Thoracic aorta (tissue), 2 donors: ENCODE data around the gene BTBD2. TPM values are rescaled to one million over a fixed set of nuclear protein-coding genes. Genes with fewer than 3 reads are reported as not detected.
"Not testable (repeated sequence)": the region's sequence is repeated elsewhere in the genome, so short reads cannot be mapped to it uniquely, and the experiment has no call there.

Experiments used
- ATAC-seq: fragments of 150-250 bp; one replicate; pipeline ENCODE4 v1.8.0; 2017; ENCODE audit warnings: low read depth; ENCODE audit not compliant: insufficient number of reproducible peaks, low FRiP score
- DNase-seq: peaks from one replicate; pipeline ENCODE4 v3.0.0-alpha.2; 2020; ENCODE audit warnings: low spot score
- H3K27ac ChIP-seq, 2 donors: fragments of 200-600 bp; sonication (generic); 1 replicate in 1 of 2; 2 replicates in 1 of 2; pipeline ENCODE4 v1.5.1; 2016; ENCODE audit warnings: mild to moderate bottlenecking in 2 of 2, moderate library complexity in 2 of 2
- H3K27me3 ChIP-seq: fragments of 200-600 bp; sonication (generic); replicated peaks from 2 replicates; pipeline ENCODE4 v1.6.0; 2016; ENCODE audit warnings: mild to moderate bottlenecking; ENCODE audit not compliant: insufficient read depth
- H3K36me3 ChIP-seq: fragments of 200-600 bp; sonication (generic); one replicate; pipeline ENCODE4 v1.5.1; 2016
- H3K4me1 ChIP-seq, 2 donors: fragments of 200-600 bp; sonication (generic); 1 replicate in 1 of 2; 2 replicates in 1 of 2; pipeline versions ENCODE4 v1.5.1 to v1.6.0; 2016; ENCODE audit warnings: low read depth in 2 of 2, mild to moderate bottlenecking in 1 of 2; ENCODE audit not compliant: control insufficient read depth in 1 of 2
- H3K4me3 ChIP-seq: fragments of 200-600 bp; sonication (generic); 2 replicates; pipeline ENCODE4 v1.5.1; 2016; ENCODE audit warnings: mild to moderate bottlenecking
- H3K9me3 ChIP-seq: fragments of 200-600 bp; sonication (generic); 2 replicates; pipeline ENCODE4 v1.5.1; 2016
- CTCF ChIP-seq: fragments of 200-600 bp; sonication (generic); IDR thresholded peaks from one replicate; pipeline ENCODE4 v1.5.1; 2019; ENCODE audit warnings: antibody characterized with exemption
- total RNA-seq, 2 donors: library from RNA; depleted of rRNA; stranded (reverse); fragments of >200 nt; gene quantifications; one replicate each; pipeline versions ENCODE4 v1.1.0 to v1.2.3, GENCODE V29; 2016

Gene BTBD2
- total RNA-seq, 2 donors from 2014 or later = 43.2 to 107 TPM

GRCh38 chr19:1989513-1990229 is 25.8 kb downstream of the BTBD2 start:
- Histone ChIP-seq H3K36me3 (peaks cover 56% of the 10 kb centered on the region), H3K9me3 (no peaks in the 10 kb centered on the region), H3K27me3 (no peaks in the 10 kb centered on the region), H3K4me3 (no peak overlapping the region), H3K4me1 (no peaks in the 10 kb centered on the region), H3K27ac (no peak overlapping the region)
- DNase-seq = no peak
- TF ChIP-seq CTCF = no peak
- no peak for ATAC-seq

- ATAC-seq, H3K9me3 ChIP-seq, DNase-seq, H3K4me1 ChIP-seq, H3K27ac ChIP-seq, H3K4me3 ChIP-seq, H3K27me3 ChIP-seq: not testable (repeated sequence)
- peaks cover 61% of the 10 kb centered on the region for H3K36me3 ChIP-seq
These were observed 27.1 kb downstream of the BTBD2 start for GRCh38 chr19:1988464-1988863.

GRCh38 chr19:1987197-1988187 is 28.0 kb downstream of the BTBD2 start:
- H3K27ac ChIP-seq = no peak overlapping the region
- no peak overlapping the region for H3K4me3 ChIP-seq
- peaks cover 57% of the 10 kb centered on the region for H3K36me3 ChIP-seq
- ATAC-seq (no peak), DNase-seq (no peak)
- H3K9me3 ChIP-seq = no peaks in the 10 kb centered on the region
- H3K27me3 ChIP-seq = no peaks in the 10 kb centered on the region
- no peak for TF ChIP-seq CTCF
- no peaks in the 10 kb centered on the region for H3K4me1 ChIP-seq

GRCh38 chr19:1986357-1987162 is 29.0 kb downstream of the BTBD2 start:
- DNase-seq (no peak), ATAC-seq (no peak)
- no peak overlapping the region for H3K4me3 ChIP-seq
- no peak for TF ChIP-seq CTCF
- H3K9me3 ChIP-seq = no peaks in the 10 kb centered on the region
- peaks cover 61% of the 10 kb centered on the region for H3K36me3 ChIP-seq
- no peaks in the 10 kb centered on the region for H3K27me3 ChIP-seq
- no peak overlapping the region for H3K27ac ChIP-seq
- H3K4me1 ChIP-seq = no peaks in the 10 kb centered on the region

GRCh38 chr19:1985588-1986356 is 29.7 kb downstream of the BTBD2 start:
- Histone ChIP-seq H3K36me3 (peaks cover 60% of the 10 kb centered on the region), H3K4me1 (no peaks in the 10 kb centered on the region), H3K27me3 (no peaks in the 10 kb centered on the region), H3K4me3 (no peak overlapping the region), H3K27ac (no peak overlapping the region), H3K9me3 (no peaks in the 10 kb centered on the region)
- no peak for ATAC-seq
- DNase-seq = no peak
- no peak for TF ChIP-seq CTCF
